GM12873 (cell line): ENCODE results near the gene PLCZ1.

Experiments used
- CTCF ChIP-seq: IDR thresholded peaks from 2 replicates; pipeline ENCODE4 v1.5.1; 2012; ENCODE audit warnings: low read depth, mild to moderate bottlenecking, moderate library complexity, low read length, control low read depth; ENCODE audit not compliant: insufficient read depth; ENCODE audit errors: missing control alignments

PLCZ1 gene

GRCh38 chr12:18752280-18752920, 14.6 kb upstream of the PLCZ1 start:
- no peak for TF ChIP-seq CTCF

- no peak for TF ChIP-seq CTCF
Measured at GRCh38 chr12:18751866-18752265, 14.1 kb upstream of the PLCZ1 start.

- no peak for TF ChIP-seq CTCF
Measured at GRCh38 chr12:18750085-18750484, 12.3 kb upstream of the PLCZ1 start.

GRCh38 chr12:18749386-18749957, 11.7 kb upstream of the PLCZ1 start:
- no peak for TF ChIP-seq CTCF

- no peak for TF ChIP-seq CTCF
Measured at GRCh38 chr12:18747895-18748294, 10.1 kb upstream of the PLCZ1 start.

- no peak for TF ChIP-seq CTCF
Measured at GRCh38 chr12:18731156-18731555, 6.7 kb downstream of the PLCZ1 start.

- no peak for TF ChIP-seq CTCF
Measured at GRCh38 chr12:18723752-18724151, 14.1 kb downstream of the PLCZ1 start.
